ENCODE results near the gene E2F6.

Gene E2F6

DNA sequence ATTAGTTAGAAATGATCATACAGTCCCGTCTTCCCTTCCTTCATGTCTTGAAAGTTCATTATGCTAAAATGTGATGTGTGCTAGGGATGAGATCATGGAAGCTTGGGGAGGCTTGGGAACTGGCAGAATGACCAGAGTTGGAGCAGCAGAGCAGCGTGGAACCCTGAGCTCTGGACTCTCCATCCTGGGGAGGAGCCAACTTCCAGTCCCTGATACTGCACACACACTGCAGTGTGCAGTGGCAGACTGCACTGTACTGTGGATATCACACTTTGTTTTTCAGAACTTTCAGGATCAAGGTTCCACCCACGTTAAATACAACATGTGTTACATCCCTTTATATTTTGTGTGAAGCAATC, 40.6 kb upstream of the E2F6 start:
- no peak overlapping the region for H3K9ac ChIP-seq (ENCODE audit: low read length in 5 of 5)
- no peaks in the 10 kb centered on the region for H3K36me3 ChIP-seq (ENCODE audit: control insufficient read depth in 5 of 5, insufficient read depth in 5 of 5, low read length in 5 of 5)
- H3K4me3 ChIP-seq (ENCODE audit: low read depth in 1 of 5, low read length in 5 of 5) = no peak overlapping the region
- no peaks in the 10 kb centered on the region for H3K4me1 ChIP-seq (ENCODE audit: control insufficient read depth in 5 of 5, insufficient read depth in 5 of 5, low read length in 5 of 5)
- no peak overlapping the region for H3K27ac ChIP-seq (ENCODE audit: low read depth, low read length)
- peaks cover 0 to 4% (median 0%) of the 10 kb centered on the region in 5 donors for H3K27me3 ChIP-seq (ENCODE audit: control insufficient read depth in 5 of 5, insufficient read depth in 4 of 5, low read length in 5 of 5)
- peaks cover 0 to 10% (median 2%) of the 10 kb centered on the region in 5 donors for H3K9me3 ChIP-seq (ENCODE audit: control insufficient read depth in 5 of 5, low read length in 5 of 5)

DNA sequence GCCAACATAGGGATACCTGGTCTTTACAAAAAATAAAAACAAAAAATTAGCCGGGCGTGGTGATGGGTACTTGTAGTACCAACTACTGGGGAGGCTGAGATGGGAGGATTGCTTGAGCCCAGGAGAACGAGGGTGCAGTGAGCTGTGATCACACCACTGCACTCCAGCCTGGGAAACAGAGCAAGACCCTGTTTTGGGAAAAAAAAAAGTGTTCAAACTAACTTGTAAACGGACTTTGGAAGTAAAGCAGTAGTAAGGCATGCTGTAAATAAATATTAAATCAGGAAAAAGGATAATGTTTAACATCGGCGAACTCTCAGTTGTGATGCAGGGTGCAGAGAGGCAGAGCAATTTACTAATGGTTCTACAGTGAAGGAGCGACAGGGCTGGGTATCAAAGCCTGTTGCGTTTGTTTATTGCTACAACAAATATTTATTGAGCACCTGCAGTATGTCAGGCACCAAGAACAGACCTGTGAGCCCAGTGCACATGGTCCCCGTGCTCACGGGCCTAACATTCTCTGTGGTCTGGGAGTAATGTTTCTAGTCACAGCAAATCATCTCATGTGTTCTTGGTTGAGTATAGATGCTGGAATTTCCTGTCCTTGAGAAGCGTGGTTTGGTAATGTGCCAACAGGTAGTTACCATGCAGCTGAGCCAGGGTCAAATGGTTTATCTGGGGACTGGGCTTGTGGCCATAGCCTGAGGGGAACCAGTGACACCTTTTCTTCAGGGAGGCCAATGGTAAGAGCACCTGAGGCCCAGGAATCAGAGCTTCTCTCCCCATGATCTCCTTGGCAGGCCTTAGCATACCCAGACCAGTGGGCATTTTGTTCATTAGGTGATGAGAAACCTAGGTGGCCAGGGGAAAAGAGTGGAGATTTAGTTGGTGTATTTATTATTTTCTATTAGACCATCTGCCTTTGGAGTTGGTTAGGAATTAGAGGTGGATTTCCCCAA, 40.0 kb upstream of the E2F6 start:
- no peak overlapping the region for H3K27ac ChIP-seq (ENCODE audit: low read depth, low read length)
- peaks cover 0 to 10% (median 2%) of the 10 kb centered on the region in 5 donors for H3K9me3 ChIP-seq (ENCODE audit: control insufficient read depth in 5 of 5, low read length in 5 of 5)
- H3K27me3 ChIP-seq (ENCODE audit: control insufficient read depth in 5 of 5, insufficient read depth in 4 of 5, low read length in 5 of 5) = no peaks in the 10 kb centered on the region
- no peaks in the 10 kb centered on the region for H3K36me3 ChIP-seq (ENCODE audit: control insufficient read depth in 5 of 5, insufficient read depth in 5 of 5, low read length in 5 of 5)
- no peak overlapping the region for H3K9ac ChIP-seq (ENCODE audit: low read length in 5 of 5)
- H3K4me3 ChIP-seq (ENCODE audit: low read depth in 1 of 5, low read length in 5 of 5) = no peak overlapping the region
- H3K4me1 ChIP-seq (ENCODE audit: control insufficient read depth in 5 of 5, insufficient read depth in 5 of 5, low read length in 5 of 5) = peaks cover 0 to 5% (median 0%) of the 10 kb centered on the region in 5 donors

DNA sequence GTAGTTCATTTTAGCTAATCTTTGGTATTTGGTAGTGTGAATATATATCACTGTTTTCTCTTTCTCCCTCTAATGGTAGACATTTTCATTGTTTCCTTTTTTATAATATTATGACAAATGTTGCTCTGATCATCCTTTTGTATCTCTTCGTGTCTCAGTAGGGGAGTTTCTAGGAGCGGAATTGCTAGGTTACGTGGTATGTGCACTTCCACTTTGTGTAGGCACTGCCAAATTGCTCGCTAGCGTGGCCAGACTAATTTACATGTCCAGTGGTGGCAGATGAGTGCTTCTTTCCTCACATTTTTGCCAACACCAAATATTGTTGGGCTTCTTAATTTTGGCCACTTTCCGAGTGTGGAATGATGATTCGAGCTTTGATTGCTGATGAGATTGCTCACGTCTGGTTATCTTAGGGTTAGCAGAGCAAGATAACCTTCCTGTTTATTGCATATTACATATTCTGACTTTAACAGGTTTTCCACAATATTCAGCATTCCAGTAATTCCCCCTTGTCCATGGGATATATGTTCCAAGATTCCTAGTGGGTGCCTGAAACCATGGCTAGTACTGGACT, 37.5 kb upstream of the E2F6 start:
- H3K27ac ChIP-seq (ENCODE audit: low read depth, low read length) = no peak overlapping the region
- H3K4me3 ChIP-seq (ENCODE audit: low read depth in 1 of 5, low read length in 5 of 5) = no peak overlapping the region
- H3K36me3 ChIP-seq (ENCODE audit: control insufficient read depth in 5 of 5, insufficient read depth in 5 of 5, low read length in 5 of 5) = no peaks in the 10 kb centered on the region
- H3K27me3 ChIP-seq (ENCODE audit: control insufficient read depth in 5 of 5, insufficient read depth in 4 of 5, low read length in 5 of 5) = no peaks in the 10 kb centered on the region
- peaks cover 0 to 16% (median 8%) of the 10 kb centered on the region in 5 donors for H3K4me1 ChIP-seq (ENCODE audit: control insufficient read depth in 5 of 5, insufficient read depth in 5 of 5, low read length in 5 of 5)
- H3K9me3 ChIP-seq (ENCODE audit: control insufficient read depth in 5 of 5, low read length in 5 of 5) = peaks cover 0 to 10% (median 2%) of the 10 kb centered on the region in 5 donors
- H3K9ac ChIP-seq (ENCODE audit: low read length in 5 of 5) = no peak overlapping the region

DNA sequence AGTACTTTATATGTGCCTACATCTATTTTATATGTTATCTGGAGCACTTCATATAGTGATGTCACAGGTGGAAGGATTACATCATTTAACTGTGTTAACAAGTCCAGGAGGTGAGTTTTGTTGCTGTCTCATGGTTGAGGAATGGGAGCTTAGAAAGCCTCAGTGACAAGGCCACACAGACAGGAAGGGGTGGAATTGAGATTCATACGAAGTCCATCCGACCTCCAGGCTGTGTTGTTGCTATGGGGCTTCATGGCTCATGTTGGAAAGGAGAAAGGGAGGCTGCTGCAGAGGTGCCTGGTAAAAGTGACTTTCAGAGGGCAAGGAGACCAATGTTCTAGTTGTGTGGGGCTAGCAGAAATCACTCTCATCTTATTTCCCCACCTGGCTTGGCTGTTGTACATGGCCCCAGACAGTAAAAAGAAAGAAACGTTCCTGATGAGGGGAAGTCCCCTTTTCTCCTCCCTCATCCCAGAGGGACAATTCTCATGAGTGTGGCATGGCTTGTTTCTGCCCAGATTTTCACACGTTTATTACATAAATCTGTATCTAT, 36.9 kb upstream of the E2F6 start:
- Histone ChIP-seq H3K4me1 (ENCODE audit: control insufficient read depth in 5 of 5, insufficient read depth in 5 of 5, low read length in 5 of 5) (peaks cover 0 to 20% (median 11%) of the 10 kb centered on the region in 5 donors), H3K4me3 (ENCODE audit: low read depth in 1 of 5, low read length in 5 of 5) (no peak overlapping the region), H3K36me3 (ENCODE audit: control insufficient read depth in 5 of 5, insufficient read depth in 5 of 5, low read length in 5 of 5) (no peaks in the 10 kb centered on the region), H3K9ac (ENCODE audit: low read length in 5 of 5) (no peak overlapping the region), H3K27me3 (ENCODE audit: control insufficient read depth in 5 of 5, insufficient read depth in 4 of 5, low read length in 5 of 5) (no peaks in the 10 kb centered on the region), H3K27ac (ENCODE audit: low read depth, low read length) (no peak overlapping the region), H3K9me3 (ENCODE audit: control insufficient read depth in 5 of 5, low read length in 5 of 5) (peaks cover 0 to 10% (median 2%) of the 10 kb centered on the region in 5 donors)

DNA sequence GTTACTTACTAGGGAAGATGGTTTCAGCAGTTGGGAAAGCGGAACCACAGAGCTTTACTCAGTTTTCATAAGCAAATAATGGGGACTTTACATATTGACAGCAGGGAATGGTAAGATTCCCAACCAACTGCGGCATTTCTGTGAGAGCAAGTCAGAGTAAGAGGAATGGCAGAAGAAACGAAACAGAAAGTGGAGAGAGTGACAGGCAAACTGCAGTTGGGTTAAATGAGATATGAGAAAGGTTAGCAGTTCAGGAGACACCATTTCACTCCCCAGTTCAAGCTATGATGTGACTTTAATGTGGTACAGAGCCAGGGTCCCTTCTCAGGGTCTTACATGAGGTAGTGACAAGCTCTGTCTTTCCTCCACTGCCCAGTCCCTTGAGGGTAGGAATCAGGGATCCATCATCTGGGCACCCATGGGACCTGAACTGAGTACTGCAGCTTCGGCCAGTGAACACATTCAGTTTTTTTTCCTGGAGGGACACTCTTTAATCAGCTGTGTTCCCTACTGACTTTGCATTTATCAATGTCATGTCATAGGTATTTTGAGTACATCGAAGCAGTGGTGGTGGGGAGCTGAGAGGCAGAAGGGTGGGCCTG, 34.8 kb upstream of the E2F6 start:
- no peak overlapping the region for H3K27ac ChIP-seq (ENCODE audit: low read depth, low read length)

DNA sequence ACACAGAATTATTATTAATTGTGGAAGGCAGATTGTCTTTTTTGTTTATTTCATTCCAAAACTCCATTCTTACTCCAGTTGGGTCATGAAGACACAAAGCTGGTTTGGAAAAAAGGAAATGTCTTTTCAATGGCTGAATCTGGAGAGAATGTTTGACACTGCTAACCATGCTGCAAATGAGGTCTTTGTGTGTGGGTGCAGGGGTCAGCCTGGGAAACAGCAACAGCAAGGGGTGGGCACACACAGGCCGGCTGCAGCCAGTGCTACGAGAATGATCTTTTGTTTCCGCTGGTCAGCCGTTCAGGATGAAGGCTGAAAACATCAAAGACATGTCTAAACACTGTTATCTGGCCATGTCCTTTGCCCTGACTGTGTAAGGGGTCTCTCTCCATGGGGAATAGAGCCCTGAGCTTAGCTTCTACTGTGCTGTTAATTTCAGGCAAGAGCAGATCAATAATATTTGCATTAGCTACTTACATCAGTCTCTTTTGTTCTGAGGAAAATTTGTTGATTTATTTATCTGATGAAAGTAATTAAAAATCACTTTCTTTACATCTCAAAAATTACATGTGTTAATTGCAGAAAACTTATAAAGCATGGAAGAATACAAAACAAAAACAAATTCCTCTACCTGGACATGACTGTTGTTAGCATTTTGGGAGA, 33.3 kb upstream of the E2F6 start:
- peaks cover 0 to 8% (median 2%) of the 10 kb centered on the region in 5 donors for H3K27me3 ChIP-seq (ENCODE audit: control insufficient read depth in 5 of 5, insufficient read depth in 4 of 5, low read length in 5 of 5)
- peaks cover 0 to 20% (median 13%) of the 10 kb centered on the region in 5 donors for H3K4me1 ChIP-seq (ENCODE audit: control insufficient read depth in 5 of 5, insufficient read depth in 5 of 5, low read length in 5 of 5)
- H3K9me3 ChIP-seq (ENCODE audit: control insufficient read depth in 5 of 5, low read length in 5 of 5) = peaks cover 0 to 10% (median 2%) of the 10 kb centered on the region in 5 donors
- no peak overlapping the region for H3K27ac ChIP-seq (ENCODE audit: low read depth, low read length)
- H3K9ac ChIP-seq (ENCODE audit: low read length in 5 of 5) = no peak overlapping the region
- no peaks in the 10 kb centered on the region for H3K36me3 ChIP-seq (ENCODE audit: control insufficient read depth in 5 of 5, insufficient read depth in 5 of 5, low read length in 5 of 5)
- H3K4me3 ChIP-seq (ENCODE audit: low read depth in 1 of 5, low read length in 5 of 5) = no peak overlapping the region

More for the DNA sequence above, 34.8 kb upstream of the E2F6 start:
- H3K4me1 ChIP-seq (ENCODE audit: control insufficient read depth in 5 of 5, insufficient read depth in 5 of 5, low read length in 5 of 5) = peaks cover 0 to 20% (median 13%) of the 10 kb centered on the region in 5 donors
- no peak overlapping the region for H3K9ac ChIP-seq (ENCODE audit: low read length in 5 of 5)
- H3K9me3 ChIP-seq (ENCODE audit: control insufficient read depth in 5 of 5, low read length in 5 of 5) = peaks cover 0 to 10% (median 2%) of the 10 kb centered on the region in 5 donors
- H3K4me3 ChIP-seq (ENCODE audit: low read depth in 1 of 5, low read length in 5 of 5) = no peak overlapping the region
- peaks cover 0 to 3% (median 0%) of the 10 kb centered on the region in 5 donors for H3K27me3 ChIP-seq (ENCODE audit: control insufficient read depth in 5 of 5, insufficient read depth in 4 of 5, low read length in 5 of 5)
- no peaks in the 10 kb centered on the region for H3K36me3 ChIP-seq (ENCODE audit: control insufficient read depth in 5 of 5, insufficient read depth in 5 of 5, low read length in 5 of 5)

DNA sequence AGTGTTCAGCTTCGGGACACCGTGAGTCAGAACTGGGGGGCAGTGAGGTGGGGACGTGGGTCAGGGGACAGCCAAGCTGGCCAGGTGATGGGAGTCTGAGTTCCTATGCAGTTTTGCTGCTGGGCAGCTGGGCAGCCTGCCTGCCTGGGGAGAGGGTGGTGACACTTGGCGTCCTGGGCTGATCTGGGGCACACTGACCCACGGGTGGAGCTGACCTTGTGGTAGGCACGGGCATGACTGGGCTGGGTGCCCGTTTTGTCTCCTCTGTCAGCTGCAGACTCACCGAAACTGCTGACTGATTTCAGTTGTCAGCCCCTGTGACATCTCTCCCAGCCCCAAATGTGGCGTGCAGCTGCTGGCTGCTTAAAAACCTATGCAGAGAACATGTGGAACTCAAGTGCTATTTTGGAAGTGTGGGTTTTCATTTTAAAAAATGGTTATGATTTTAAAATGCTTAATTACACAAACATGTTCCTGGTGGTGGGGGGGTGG, 32.6 kb upstream of the E2F6 start:
- Histone ChIP-seq H3K27ac (ENCODE audit: low read depth, low read length) (no peak overlapping the region), H3K9ac (ENCODE audit: low read length in 5 of 5) (no peak overlapping the region), H3K9me3 (ENCODE audit: control insufficient read depth in 5 of 5, low read length in 5 of 5) (peaks cover 0 to 9% (median 2%) of the 10 kb centered on the region in 5 donors), H3K4me3 (ENCODE audit: low read depth in 1 of 5, low read length in 5 of 5) (peak overlapping the region in 1 of 5 donors; percentile 23), H3K36me3 (ENCODE audit: control insufficient read depth in 5 of 5, insufficient read depth in 5 of 5, low read length in 5 of 5) (no peaks in the 10 kb centered on the region), H3K4me1 (ENCODE audit: control insufficient read depth in 5 of 5, insufficient read depth in 5 of 5, low read length in 5 of 5) (peaks cover 0 to 20% (median 13%) of the 10 kb centered on the region in 5 donors), H3K27me3 (ENCODE audit: control insufficient read depth in 5 of 5, insufficient read depth in 4 of 5, low read length in 5 of 5) (peaks cover 0 to 8% (median 2%) of the 10 kb centered on the region in 5 donors)

DNA sequence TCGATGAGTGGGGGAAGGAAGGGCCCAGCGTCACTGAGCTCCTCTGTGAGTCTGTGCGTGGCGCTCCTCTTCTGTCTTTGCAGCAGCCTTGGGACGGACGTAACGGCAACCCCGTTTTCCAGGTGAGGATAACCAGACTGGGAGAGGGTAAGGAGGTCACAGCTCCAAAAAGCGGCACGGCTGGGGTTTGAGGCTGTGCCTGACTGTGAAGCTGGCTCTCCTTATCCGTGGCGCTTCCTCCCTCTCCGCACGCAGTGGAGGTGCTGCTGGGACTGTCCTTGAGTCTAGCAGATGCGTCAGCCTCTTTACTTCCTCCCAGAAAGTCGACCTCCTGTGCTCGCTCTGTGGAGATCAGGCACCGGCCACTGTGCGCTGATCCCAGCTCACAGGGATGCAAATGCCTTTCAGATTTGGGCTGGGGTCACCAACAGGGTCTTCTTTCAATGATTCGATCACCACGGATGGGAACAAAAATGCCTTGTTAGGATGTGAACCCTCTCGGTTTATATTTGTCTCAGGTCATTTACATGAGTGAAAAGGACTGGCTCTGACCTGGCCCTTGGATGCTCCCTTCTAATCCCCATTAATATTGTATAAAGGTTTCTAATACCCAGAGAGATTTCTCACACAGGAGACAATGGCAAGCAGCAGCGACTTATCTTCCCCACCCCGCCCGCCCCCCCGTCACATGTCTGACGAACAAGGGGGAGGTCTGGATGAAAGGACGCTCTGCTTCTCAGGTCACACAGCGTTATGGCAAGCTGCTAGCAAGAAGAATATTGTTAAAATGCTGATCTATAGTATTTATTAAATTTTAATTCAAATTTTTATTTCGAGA, 30.1 kb upstream of the E2F6 start:
- H3K27ac ChIP-seq (ENCODE audit: low read depth, low read length) = no peak overlapping the region
- peak overlapping the region in 1 of 5 donors; percentile 36 for H3K4me3 ChIP-seq (ENCODE audit: low read depth in 1 of 5, low read length in 5 of 5)

DNA sequence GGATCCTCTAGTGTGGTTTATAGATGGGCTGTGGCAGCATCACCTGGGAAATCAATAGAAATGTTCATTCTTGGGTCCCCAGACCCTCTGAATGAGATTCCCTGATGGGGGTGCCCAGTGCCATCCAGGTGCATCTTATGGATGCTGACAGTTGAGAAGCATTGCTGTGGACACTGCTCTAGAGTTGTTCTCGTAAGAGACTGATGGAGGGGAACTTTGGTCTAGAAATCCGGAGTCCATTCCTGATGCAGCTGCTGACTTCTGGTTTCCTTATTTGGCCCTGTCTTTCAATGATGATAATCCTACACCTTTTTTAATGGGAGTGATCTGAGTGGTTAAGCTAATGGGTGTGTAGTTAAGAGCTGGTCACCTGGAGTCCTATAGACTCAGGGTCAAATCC, 28.3 kb upstream of the E2F6 start:
- no peaks in the 10 kb centered on the region for H3K36me3 ChIP-seq (ENCODE audit: control insufficient read depth in 5 of 5, insufficient read depth in 5 of 5, low read length in 5 of 5)
- H3K9me3 ChIP-seq (ENCODE audit: control insufficient read depth in 5 of 5, low read length in 5 of 5) = peaks cover 0 to 3% (median 0%) of the 10 kb centered on the region in 5 donors
- H3K27ac ChIP-seq (ENCODE audit: low read depth, low read length) = no peak overlapping the region
- peaks cover 0 to 15% (median 9%) of the 10 kb centered on the region in 5 donors for H3K4me1 ChIP-seq (ENCODE audit: control insufficient read depth in 5 of 5, insufficient read depth in 5 of 5, low read length in 5 of 5)
- H3K27me3 ChIP-seq (ENCODE audit: control insufficient read depth in 5 of 5, insufficient read depth in 4 of 5, low read length in 5 of 5) = peaks cover 0 to 8% (median 2%) of the 10 kb centered on the region in 5 donors
- no peak overlapping the region for H3K4me3 ChIP-seq (ENCODE audit: low read depth in 1 of 5, low read length in 5 of 5)
- no peak overlapping the region for H3K9ac ChIP-seq (ENCODE audit: low read length in 5 of 5)

More for the DNA sequence above, 30.1 kb upstream of the E2F6 start:
- Histone ChIP-seq H3K27me3 (ENCODE audit: control insufficient read depth in 5 of 5, insufficient read depth in 4 of 5, low read length in 5 of 5) (peaks cover 0 to 8% (median 2%) of the 10 kb centered on the region in 5 donors), H3K36me3 (ENCODE audit: control insufficient read depth in 5 of 5, insufficient read depth in 5 of 5, low read length in 5 of 5) (no peaks in the 10 kb centered on the region), H3K9ac (ENCODE audit: low read length in 5 of 5) (no peak overlapping the region), H3K4me1 (ENCODE audit: control insufficient read depth in 5 of 5, insufficient read depth in 5 of 5, low read length in 5 of 5) (peaks cover 0 to 19% (median 10%) of the 10 kb centered on the region in 5 donors), H3K9me3 (ENCODE audit: control insufficient read depth in 5 of 5, low read length in 5 of 5) (no peaks in the 10 kb centered on the region)

Data from subcutaneous abdominal adipose tissue (tissue), 5 donors.